COLO668 (cell line): ENCODE data around the gene MANF.
A peak's percentile ranks its signal among the peaks of the same experiment; 100 is the strongest.

Source experiments
- DNase-seq: peaks from one replicate; lab custom pipeline; 2025; ENCODE audit not compliant: unreplicated experiment; lab: John Stamatoyannopoulos, UW

The MANF gene

DNA sequence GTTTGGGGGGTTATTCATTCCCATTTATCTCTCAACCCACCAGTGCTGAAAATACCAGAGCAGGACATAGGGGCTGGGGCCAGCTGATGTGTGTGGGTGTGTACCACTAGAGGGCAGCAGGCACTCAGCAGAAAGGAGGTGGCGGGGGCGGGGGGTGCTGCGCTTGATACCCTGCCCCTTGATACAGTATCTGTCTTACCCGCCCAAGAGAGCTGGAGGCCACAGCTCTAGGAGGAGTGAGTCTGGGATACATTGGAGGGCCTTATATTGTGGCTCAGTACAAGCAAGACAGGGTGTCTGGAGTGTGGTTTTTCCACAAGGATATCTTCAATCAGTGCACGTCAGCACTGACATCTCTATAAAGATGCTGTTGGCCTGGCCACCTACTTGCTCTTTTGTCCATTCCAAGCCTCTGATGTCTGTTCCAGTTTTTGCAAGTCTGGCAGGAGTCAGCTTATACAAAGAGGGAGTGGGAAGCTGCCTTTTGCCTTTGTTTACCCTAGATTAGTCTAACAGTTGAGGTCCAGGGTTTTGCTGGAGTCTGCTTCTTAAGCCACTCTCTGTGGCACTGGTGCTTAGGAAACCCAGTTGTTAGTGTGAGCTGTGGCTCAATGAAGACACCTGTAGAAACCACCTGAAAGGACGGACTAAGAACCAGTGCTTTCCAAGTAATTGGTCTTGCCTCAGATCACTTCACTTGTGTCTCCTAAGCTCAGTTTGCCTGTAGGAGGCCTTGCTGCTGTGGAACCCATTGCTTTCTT lies 4.5 kb downstream of the MANF start:
- peak; percentile 28 for DNase-seq

DNA sequence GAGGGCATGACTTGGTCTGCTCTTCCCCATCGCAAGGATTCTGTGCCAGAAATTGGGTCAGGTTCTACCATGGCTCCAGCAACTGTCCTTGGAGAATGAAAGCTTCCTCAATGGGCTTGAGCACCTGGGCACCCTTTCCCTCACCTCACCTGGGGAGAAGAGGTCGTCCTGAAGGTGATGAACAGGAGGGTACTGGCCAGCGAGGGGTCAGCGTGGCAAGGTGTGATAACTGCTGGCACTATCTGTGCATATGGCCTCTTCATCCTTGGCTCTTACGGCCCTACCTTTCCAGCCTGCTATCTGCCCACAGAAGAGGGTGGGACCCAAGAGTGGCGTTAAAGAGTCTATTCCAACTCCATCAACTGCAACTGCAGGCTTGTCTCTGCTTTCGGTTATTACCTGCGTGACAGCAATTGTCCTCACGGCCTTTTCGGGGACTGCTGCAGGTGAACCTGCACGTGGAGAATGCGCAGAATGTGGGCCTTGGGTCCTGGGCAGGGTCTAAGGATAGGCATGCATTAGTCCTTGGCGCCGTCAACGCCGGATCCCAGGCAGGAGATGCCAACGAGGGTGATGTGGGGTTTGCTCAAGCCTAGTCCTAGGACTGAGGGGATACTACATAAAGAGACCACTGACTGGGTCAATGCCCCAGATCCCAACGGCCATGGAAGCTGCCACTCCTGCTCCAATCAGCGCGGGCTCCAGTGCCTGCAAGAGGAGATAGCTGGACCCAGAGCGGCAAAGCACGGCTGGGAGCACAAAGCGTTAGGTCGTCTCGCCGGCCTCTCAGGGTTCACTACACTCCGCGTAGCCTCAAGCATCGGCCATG lies 5.4 kb downstream of the MANF start:
- no peak for DNase-seq

DNA sequence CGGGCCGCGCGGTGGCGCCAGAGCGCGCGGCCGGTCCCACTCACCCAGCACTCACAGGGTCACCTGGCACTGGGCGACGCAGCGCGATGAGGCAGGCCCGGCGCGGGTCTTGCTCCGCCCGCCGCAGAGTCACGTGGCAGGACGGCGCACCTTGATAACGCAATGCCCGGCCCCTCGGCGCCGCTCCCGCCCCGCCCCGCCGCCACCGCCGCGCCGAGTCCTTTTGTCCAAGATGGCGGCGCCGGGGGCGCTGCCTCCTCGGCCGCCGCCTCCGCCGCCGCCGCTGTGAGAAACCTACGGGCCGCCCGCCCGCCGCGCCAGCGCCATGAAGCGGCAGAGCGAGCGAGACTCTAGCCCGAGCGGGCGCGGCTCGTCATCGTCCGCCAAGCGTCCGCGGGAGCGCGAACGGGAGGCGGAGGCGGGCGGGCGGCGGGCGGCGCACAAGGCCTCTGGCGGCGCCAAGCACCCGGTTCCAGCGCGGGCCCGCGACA lies 6.0 kb downstream of the MANF start, which contains the start of gene RBM15B:
TSS of gene RBM15B (plus strand) at position 211 of the 491 bp plus-strand sequence. CDS start at position 326, 115 bp downstream.
- DNase-seq: peak; percentile 94

DNA sequence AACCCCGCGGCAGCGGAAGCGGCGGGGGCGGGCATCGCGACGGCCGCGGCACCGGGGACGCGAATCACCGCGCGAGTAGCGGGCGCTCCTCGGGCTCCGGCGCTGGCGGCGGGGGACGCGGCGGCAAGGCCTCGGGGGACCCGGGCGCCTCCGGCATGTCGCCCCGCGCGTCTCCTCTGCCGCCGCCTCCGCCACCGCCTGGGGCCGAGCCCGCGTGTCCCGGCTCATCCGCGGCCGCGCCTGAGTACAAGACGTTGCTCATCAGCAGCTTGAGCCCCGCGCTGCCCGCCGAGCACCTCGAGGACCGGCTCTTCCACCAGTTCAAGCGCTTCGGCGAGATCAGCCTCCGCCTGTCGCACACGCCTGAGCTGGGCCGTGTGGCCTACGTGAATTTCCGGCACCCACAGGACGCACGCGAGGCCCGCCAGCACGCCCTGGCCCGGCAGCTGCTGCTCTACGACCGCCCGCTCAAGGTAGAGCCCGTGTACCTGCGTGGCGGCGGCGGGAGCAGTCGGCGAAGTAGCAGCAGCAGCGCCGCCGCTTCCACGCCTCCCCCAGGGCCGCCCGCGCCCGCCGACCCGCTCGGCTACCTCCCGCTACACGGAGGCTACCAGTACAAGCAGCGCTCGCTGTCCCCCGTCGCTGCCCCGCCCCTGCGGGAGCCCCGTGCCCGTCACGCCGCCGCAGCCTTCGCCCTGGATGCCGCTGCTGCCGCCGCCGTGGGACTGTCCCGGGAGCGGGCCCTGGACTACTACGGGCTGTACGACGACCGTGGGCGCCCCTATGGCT lies 6.7 kb downstream of the MANF start:
- peak; percentile 53 for DNase-seq

DNA sequence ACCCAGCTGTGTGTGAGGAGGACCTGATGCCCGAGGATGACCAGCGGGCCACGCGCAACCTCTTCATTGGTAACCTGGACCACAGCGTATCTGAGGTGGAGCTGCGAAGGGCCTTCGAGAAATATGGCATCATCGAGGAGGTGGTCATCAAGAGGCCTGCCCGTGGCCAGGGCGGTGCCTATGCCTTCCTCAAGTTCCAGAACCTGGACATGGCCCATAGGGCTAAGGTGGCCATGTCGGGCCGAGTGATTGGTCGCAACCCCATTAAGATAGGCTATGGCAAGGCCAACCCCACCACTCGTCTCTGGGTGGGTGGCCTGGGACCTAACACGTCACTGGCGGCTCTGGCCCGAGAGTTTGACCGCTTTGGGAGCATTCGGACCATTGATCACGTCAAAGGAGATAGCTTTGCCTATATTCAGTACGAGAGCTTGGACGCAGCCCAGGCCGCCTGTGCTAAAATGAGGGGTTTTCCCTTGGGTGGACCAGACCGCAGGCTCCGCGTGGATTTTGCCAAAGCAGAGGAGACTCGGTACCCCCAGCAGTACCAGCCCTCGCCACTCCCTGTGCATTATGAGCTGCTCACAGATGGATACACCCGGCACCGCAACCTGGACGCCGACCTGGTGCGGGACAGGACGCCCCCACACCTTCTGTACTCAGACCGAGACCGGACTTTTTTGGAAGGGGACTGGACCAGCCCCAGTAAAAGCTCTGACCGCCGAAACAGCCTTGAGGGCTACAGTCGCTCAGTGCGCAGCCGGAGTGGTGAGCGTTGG lies 7.5 kb downstream of the MANF start:
- DNase-seq: no peak

DNA sequence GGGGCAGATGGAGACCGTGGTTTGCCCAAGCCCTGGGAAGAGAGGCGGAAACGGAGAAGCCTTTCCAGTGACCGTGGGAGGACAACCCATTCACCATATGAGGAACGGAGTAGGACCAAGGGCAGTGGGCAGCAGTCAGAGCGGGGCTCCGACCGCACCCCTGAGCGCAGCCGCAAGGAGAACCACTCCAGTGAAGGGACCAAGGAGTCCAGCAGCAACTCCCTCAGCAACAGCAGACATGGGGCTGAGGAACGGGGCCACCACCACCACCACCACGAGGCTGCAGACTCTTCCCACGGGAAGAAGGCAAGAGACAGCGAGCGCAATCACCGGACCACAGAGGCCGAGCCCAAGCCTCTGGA lies 8.0 kb downstream of the MANF start:
- DNase-seq: no peak

DNA sequence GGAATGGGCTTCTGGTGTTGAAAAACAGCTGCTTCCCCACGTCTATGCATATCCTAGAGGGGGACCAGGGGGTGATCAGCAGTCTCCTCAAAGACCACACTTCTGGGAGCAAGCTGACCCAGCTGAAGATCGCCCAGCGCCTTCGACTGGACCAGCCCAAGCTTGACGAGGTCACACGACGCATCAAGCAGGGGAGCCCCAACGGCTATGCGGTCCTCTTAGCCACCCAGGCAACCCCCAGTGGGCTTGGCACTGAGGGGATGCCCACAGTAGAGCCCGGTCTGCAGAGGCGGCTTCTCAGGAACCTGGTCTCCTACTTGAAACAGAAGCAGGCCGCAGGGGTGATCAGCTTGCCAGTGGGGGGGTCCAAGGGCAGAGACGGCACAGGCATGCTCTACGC lies 8.5 kb downstream of the MANF start:
- DNase-seq: no peak

DNA sequence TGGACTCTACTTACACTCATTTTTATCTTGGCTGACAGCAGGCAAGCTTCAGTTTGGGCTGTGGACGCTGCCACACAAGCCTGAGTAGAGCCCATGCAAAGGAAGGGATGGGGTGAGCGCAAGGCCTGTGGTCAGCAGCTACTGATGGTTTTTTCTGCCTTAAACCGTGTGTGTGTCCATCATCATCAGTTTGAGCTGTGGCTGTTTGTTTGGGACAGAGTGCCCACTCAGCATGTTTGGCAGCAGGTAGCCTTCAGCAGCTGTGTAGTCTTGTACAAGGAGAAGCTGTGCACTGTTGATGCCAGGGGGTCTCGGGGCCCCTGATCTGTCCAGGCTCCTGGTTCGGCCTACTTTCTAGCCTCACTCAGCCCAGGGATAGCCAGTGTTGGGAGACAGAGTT lies 9.4 kb downstream of the MANF start:
- DNase-seq: no peak

DNA sequence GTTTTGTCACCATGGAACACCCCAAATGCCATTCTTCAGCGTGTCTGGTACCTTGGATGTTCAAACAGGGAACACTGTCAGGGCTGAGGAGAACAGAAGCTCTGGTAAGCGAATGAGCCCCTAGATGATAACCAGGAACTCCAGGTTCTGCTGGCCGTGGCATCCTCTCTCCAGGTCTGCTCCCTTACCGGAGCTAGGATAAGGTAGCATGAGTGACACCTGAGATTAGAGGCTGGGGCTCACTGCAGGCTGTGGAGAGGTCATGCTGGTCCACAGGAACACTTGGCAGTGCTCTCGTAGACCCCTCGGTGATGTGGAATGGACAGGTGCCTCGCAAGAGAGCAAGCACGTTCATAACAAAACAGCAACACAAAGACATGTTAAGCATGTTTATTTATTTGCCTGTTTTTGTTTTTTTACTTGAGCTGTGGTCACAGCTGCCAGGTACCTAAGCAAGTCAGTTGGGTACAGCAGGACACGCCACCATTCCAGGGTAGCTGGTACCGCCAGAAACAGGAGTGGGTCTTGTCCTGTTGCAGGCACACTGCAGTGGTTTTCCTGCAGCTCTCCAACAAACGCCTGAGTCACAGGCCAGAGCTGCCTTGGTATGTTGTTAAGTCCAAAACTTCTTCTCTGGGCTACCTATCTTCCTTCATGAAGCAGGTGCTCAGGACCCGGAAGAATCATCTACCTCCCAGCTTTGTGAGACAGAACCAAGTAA lies 10.6 kb downstream of the MANF start:
- no peak for DNase-seq

DNA sequence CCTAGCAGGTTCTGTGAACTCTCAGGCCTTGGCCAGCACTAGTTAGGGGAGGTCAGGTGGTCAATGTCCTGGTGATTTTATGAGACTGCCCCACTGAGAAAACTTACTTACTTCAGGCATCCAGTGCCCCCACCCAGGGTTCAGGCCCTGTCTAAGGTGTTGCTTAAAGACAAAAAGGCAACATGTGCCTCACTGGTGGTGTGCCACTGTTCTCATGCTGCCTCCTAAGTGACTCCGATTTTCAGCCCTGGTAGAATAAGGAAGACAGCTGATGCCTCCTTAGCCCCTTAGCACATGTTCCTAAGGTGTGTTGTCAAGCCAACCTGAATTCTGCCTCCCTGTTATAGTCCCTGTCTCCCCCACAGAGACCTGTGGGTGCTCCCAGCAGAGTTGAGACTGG lies 11.3 kb downstream of the MANF start:
- no peak for DNase-seq

DNA sequence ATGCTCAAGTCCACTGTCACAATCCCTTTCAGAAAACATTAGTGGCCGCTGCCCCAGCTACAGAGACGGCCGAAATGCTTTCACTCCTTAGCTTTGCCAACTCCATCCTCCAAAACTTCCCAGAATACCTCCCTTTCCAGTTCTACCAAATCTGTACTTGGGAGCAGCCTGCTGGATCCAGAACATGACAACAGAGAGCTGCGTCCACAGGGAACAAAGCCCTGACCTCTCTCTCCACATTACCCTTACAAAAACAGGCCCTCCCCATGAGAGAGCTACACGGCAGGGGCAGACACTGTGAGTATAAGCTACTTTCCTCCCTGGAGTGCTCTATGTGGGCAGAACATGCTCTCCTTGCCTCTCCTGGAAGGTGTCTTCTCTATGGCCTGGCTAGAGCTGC lies 12.3 kb downstream of the MANF start:
- DNase-seq: no peak

DNA sequence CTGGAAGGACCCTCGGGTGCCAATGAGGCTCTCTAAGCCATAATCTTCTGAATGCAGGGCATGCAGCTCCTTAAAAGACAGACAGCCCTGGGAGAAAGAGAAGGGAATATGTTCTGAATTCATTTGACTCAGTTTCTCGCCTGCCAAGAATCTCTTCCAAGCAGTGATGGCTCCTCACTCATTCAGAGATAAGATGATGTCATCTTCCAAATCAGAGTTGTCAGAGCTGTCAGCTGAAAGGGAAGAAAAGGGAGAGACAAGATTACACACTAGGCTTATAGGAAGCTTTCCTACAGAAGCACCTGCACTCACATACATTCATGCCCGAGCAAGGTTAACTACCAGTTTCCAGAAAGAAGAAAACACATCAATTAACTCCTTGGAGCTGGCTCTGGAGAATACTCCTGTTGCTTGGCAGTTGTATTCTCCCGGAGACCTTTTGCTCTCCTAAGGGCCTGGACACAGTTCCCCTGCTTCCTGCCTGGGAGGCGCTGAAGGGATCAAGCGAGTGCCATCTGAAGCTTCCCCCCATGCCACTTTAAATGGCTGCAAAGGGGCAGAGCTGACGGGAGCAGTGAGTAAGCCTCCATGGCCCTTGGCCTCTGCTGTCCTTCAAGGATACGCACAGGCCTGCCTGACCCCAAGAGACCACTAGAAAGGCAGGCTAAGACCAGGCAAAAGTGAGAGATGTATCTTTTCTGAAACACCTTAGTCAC lies 13.7 kb downstream of the MANF start:
- DNase-seq: no peak

DNA sequence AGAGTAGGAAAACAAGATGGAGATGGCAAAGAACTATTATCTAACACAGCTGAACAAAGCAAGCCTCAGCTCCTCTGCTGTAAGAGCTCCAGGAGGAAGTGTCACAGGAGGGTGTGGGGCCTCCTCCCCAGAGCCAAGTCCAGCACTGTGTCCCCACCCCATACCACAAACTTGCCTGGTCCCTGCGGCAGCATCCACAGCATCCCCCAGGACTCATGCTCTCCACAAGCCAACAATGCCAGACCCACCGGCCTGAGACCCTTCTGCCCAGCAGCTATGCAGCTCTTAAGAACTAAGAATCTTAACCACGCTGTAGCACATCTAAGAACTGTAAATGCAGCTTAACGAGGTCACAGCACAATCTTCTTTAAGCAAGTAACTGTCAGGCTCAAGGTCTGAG lies 15.1 kb downstream of the MANF start:
- DNase-seq: no peak

DNA sequence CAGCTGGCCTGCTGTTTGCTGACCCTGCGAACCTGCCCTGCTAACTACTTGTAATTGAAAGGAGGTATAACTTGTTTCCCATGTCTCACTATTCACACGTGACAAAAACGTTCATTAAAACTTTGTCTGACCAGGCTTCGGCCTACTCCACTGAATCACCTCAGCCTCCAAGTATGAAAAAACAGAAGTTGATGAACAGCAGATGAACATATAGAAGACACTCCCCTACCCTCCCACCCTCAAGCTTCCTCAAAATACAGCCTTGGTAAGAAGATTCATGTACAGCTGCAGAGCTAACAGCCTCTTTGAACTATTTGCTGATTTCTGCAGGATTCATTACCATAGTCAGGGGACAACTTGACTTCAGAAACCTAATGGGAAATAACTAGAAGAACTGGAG lies 16.6 kb downstream of the MANF start:
- DNase-seq: no peak

DNA sequence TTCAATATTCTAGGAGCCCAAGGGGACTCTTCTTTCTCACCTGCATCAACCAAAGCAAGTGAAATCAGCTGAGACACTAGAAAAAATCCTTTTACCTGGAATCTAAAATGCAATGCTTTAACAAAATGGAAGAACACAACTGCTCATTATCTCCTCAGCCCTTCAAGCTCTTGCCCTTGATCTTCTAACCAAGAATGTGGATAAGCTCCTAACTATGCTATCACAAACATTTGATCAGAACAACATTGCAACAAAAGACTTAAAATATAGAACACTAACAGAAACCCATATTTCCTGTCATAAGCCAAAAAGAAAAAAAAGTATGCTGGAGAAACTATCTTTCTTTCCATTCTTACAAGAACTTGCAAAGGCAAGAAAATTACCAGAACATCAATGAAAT lies 18.6 kb downstream of the MANF start:
- no peak for DNase-seq

DNA sequence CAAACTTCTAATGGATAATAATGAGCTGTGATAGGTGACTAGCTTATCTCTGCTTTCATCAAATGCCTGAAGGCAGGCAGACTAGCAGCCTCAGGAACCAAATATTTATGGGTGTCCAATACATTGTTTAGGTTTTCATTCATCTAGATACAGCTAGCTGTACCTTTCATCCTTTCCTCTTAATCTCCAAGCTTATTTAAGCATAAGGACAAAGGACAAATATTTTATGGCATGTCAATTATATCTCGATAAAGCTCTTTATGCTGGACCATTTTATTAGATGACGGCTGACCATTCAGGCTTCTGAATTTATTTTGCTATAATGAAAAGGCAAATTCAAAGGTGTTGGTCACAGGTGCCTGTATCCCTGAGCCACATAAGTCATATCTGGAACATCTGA lies 22.9 kb downstream of the MANF start:
- DNase-seq: no peak

DNA sequence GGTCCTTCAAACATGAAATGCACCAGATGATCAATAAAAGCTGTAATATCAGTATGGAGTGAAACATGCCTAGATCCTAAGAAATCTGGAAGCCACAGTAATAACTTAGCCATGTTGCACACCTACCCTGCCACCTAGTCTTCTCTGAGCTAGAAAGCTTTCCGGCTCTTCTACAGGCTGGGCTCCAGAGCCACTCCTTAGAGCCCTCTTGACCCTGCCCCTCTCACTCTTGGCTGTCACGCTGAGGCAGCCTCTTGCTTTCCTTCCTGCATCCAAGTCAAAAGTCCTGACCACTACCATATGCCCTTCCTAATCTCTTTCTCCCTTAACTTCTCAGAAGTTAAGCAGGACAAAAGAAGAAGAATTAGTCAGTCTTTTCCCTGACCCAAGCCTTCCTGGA lies 23.7 kb downstream of the MANF start:
- no peak for DNase-seq

DNA sequence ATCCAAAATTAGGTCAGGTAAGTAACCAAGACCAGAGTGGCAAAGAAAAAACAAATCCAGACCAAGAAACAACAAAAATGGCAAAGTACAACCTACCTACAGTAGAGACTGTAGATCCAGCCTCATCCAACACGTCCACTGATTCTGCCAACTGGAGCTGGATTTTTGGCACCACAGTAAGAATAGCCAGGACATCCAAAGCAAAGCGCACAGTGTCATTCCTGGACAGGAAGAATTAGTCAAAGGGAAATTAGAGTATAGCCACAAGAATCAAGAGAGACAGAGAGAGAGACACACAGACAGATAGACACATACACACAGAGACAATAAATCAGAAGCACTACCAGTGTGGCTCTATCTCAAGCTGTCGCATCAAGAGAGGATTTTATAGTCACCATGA lies 37.1 kb downstream of the MANF start:
- no peak for DNase-seq

DNA sequence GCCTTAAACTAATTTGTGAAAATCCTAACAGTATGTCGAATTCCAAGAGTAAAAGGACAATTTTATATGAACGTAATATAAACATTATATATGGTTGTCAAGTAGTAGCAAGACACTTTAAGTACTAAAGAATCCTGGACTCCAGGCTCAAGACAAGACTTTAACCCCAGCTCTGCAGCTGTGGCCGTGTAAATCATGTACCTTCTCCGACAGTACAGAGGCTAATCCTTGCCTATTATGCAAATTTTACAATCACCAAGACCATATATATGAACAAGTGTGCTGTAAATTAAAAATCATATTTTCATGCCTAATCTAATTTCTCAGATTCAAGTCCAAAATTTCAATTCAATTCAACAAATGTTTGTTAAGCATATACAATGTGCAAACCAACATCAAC lies 41.8 kb downstream of the MANF start:
- DNase-seq: no peak
